ENCODE results near the gene TEKTIP1. TPM values are rescaled to one million over a fixed set of nuclear protein-coding genes. Genes with fewer than 3 reads are reported as not detected.

TEKTIP1 gene
- total and polyA plus RNA-seq, 9 of the 15 experiments (the other 6 are each of a cell fraction or from before 2014, with no cell fraction given): 0.66 TPM; not detected in 8

- TF ChIP-seq TFAP4 (CRISPR knock-in tag; IDR thresholded peaks at IDR 0.05; ENCODE audit: borderline replicate concordance) (peak; percentile 79; the same call in 1 of the 2 replicates), ARID4B (CRISPR knock-in tag; IDR thresholded peaks at IDR 0.05) (peak; percentile 97), KLF16 (IDR thresholded peaks at IDR 0.05) (no peak), ID3 (CRISPR knock-in tag; IDR thresholded peaks at IDR 0.05) (no peak), ID3 (tag; IDR thresholded peaks at IDR 0.05) (0 out of 2 replicates have a peak, but pooled peaks have one; percentile 33), ZNF398 (CRISPR knock-in tag; IDR thresholded peaks at IDR 0.05) (no peak), MNT (conservative IDR thresholded peaks at IDR 0.05) (peak; percentile 86 to 92), KDM2B (CRISPR knock-in tag; IDR thresholded peaks at IDR 0.05) (no peak), ZNF277 (CRISPR knock-in tag; IDR thresholded peaks at IDR 0.05; ENCODE audit: borderline replicate concordance) (no peak), KDM1A (IDR thresholded peaks at IDR 0.05) (no peak), GMEB1 (CRISPR knock-in tag; IDR thresholded peaks at IDR 0.05) (peak; percentile 59; the same call in 1 of the 2 replicates)
Measured at GRCh38 chr19:3505598-3506383, 33.2 kb upstream of the TEKTIP1 start, which contains the start of gene FZR1 (continued).

All from K562 (cell line).